Measurements from ENCODE around the gene MORC3. TPM values are rescaled to one million over a fixed set of nuclear protein-coding genes. Genes with fewer than 3 reads are reported as not detected.
A peak's percentile ranks its signal among the peaks of the same experiment; 100 is the strongest.

The MORC3 gene
- total RNA-seq, 1 experiment from 2014 or later, result 18.7 TPM

- H3K79me1 ChIP-seq (ENCODE audit: insufficient read depth, low read depth, low read length, poor library complexity, severe bottlenecking), result no peaks in the 10 kb centered on the region
- no peaks in the 10 kb centered on the region for H3K4me1 ChIP-seq (ENCODE audit: insufficient read depth, low read length)
- no peak overlapping the region for H3K4ac ChIP-seq (ENCODE audit: low read depth, low read length)
- H3T11ph ChIP-seq (ENCODE audit: low read length), result no peak overlapping the region
- no peaks in the 10 kb centered on the region for H3K9me3 ChIP-seq (ENCODE audit: control insufficient read depth, low read depth, low read length)
- no peak overlapping the region for H4K8ac ChIP-seq (replicated peaks; ENCODE audit: insufficient read length, low read depth, low read length)
- H4K20me1 ChIP-seq (ENCODE audit: control insufficient read depth, insufficient read depth, insufficient read length), result no peaks in the 10 kb centered on the region
- no peaks in the 10 kb centered on the region for H3K79me2 ChIP-seq (ENCODE audit: insufficient read depth, low read length)
- Mint-ChIP-seq H3K36me3 (ENCODE audit: insufficient read depth in 1 of 3, low read depth in 3 of 3) (peaks cover 43 to 74% (median 71%) of the 10 kb centered on the region in 3 experiments), H3K4me3 (no peak overlapping the region), H3K27ac (0 out of 7 replicates have a peak overlapping the region, but pooled peaks of 1 of the 3 experiments have one; percentile 9), H3K4me1 (no peaks in the 10 kb centered on the region), H3K27me3 (ENCODE audit: low read depth) (no peaks in the 10 kb centered on the region), H3K9me3 (peaks cover 9 to 12% of the 10 kb centered on the region in 2 experiments)
- H3K56ac ChIP-seq (ENCODE audit: insufficient read length, low read depth, low read length), result no peak overlapping the region
- H3K9ac ChIP-seq (ENCODE audit: extremely low read depth, insufficient read length, low read length), result no peak overlapping the region
- H2AFZ ChIP-seq (ENCODE audit: low read length), result no peak overlapping the region
- no peak overlapping the region for H2BK20ac ChIP-seq (ENCODE audit: low read depth, low read length, poor library complexity, severe bottlenecking)
- no peak overlapping the region for H3K18ac ChIP-seq (ENCODE audit: insufficient read length, low read depth, low read length)
- no peaks in the 10 kb centered on the region for H3K23me2 ChIP-seq (ENCODE audit: insufficient read length, low read depth, low read length, poor library complexity, severe bottlenecking)
- H2BK15ac ChIP-seq (ENCODE audit: low read depth, low read length), result no peak overlapping the region
- no peak overlapping the region for H2BK120ac ChIP-seq (ENCODE audit: low read depth, low read length, poor library complexity, severe bottlenecking)
- H3K23ac ChIP-seq (ENCODE audit: insufficient read length, low read depth, low read length), result no peak overlapping the region
- no peak overlapping the region for H2AK5ac ChIP-seq (ENCODE audit: insufficient read length, low read length)
- H4K91ac ChIP-seq (ENCODE audit: insufficient read length, low read depth, low read length), result no peak overlapping the region
- no peak overlapping the region for H3K14ac ChIP-seq (ENCODE audit: insufficient read depth, low read length)
- no peak overlapping the region for H3K4me2 ChIP-seq (ENCODE audit: insufficient read depth, insufficient read length, low read length)
- no peak overlapping the region for H2BK5ac ChIP-seq (ENCODE audit: insufficient read length, low read length)
- H3K27me3 ChIP-seq (ENCODE audit: insufficient read depth, low read length), result no peaks in the 10 kb centered on the region
- WGBS (ENCODE audit: extremely low coverage, insufficient read length, low lambda C conversion rate), result no CpG with 5 or more reads among the region's 6 CpGs
- no peak overlapping the region for H3K27ac ChIP-seq (ENCODE audit: insufficient read length, low read depth, low read length)
- TF ChIP-seq CTCF (conservative IDR thresholded peaks at IDR 0.05), result no peak
- H4K5ac ChIP-seq (ENCODE audit: insufficient read length, low read depth, low read length), result no peak overlapping the region
- DNase-seq, result no peak
- no peak overlapping the region for H2BK12ac ChIP-seq (ENCODE audit: insufficient read length, low read depth, low read length)
Observed at GRCh38 chr21:36395353-36396111, 75.5 kb downstream of the MORC3 start.
